Neuronal stem cell (in vitro differentiated cells): ENCODE measurements around the gene P4HA2.

Experiments used
- DNase-seq: peaks from one replicate; pipeline ENCODE4 v3.0.0-alpha.2; 2013; ENCODE audit warnings: low spot score
- H2AFZ ChIP-seq: one replicate; pipeline ENCODE4 v1.6.1; 2013; ENCODE audit warnings: mild to moderate bottlenecking, low read length, inconsistent platforms
- H2AK5ac ChIP-seq: 2 replicates; pipeline ENCODE4 v1.6.1; 2013; ENCODE audit warnings: low read depth, mild to moderate bottlenecking, inconsistent platforms, low read length, moderate library complexity, mixed read lengths
- H2BK120ac ChIP-seq: 2 replicates; pipeline ENCODE4 v1.6.1; 2013; ENCODE audit warnings: low read depth, mild to moderate bottlenecking, inconsistent platforms, low read length, moderate library complexity, mixed read lengths
- H2BK12ac ChIP-seq: one replicate; pipeline ENCODE4 v1.6.1; 2013; ENCODE audit warnings: low read length, inconsistent platforms
- H2BK15ac ChIP-seq: 2 replicates; pipeline ENCODE4 v1.6.1; 2013; ENCODE audit warnings: mild to moderate bottlenecking, low read length, inconsistent platforms, mixed read lengths
- H2BK5ac ChIP-seq: one replicate; pipeline ENCODE4 v1.6.1; 2013; ENCODE audit warnings: inconsistent platforms, mild to moderate bottlenecking, low read length, moderate library complexity
- H3K14ac ChIP-seq: one replicate; pipeline ENCODE4 v1.6.1; 2013; ENCODE audit warnings: low read length, inconsistent platforms
- H3K18ac ChIP-seq: 2 replicates; pipeline ENCODE4 v1.6.1; 2013; ENCODE audit warnings: low read length, inconsistent platforms
- H3K23ac ChIP-seq: 2 replicates; pipeline ENCODE4 v1.6.1; 2013; ENCODE audit warnings: low read depth, mild to moderate bottlenecking, mixed read lengths, low read length, inconsistent platforms; ENCODE audit not compliant: poor library complexity
- H3K27ac ChIP-seq: replicated peaks from 3 replicates; pipeline ENCODE4 v1.5.1; 2013; ENCODE audit warnings: low read length, inconsistent platforms
- H3K27me3 ChIP-seq, 3 experiments: 2 replicates each; pipeline ENCODE4 v1.6.1; 2013; ENCODE audit warnings: low read length in 3 of 3, mild to moderate bottlenecking in 2 of 3, inconsistent platforms in 1 of 3, low read depth in 1 of 3, mixed read lengths in 1 of 3, moderate library complexity in 1 of 3; ENCODE audit not compliant: control insufficient read depth in 3 of 3, insufficient read depth in 3 of 3
- H3K36me3 ChIP-seq, 2 donors: replicated peaks in 1 of 2; 2 replicates each; pipeline ENCODE4 v1.6.1; 2013; ENCODE audit warnings: low read length in 2 of 2; ENCODE audit not compliant: control insufficient read depth in 2 of 2, insufficient read depth in 2 of 2
- H3K4ac ChIP-seq: 2 replicates; pipeline ENCODE4 v1.6.1; 2013; ENCODE audit warnings: inconsistent platforms, mild to moderate bottlenecking, low read length, moderate library complexity
- H3K4me1 ChIP-seq, 2 donors: 1 replicate in 1 of 2; 2 replicates in 1 of 2; pipeline ENCODE4 v1.6.1; 2013; ENCODE audit warnings: low read length in 2 of 2, low read depth in 1 of 2; ENCODE audit not compliant: control insufficient read depth in 2 of 2, insufficient read depth in 1 of 2
- H3K4me2 ChIP-seq: one replicate; pipeline ENCODE4 v1.6.1; 2013; ENCODE audit warnings: mild to moderate bottlenecking, low read length, inconsistent platforms; ENCODE audit not compliant: insufficient read depth, poor library complexity, severe bottlenecking
- H3K4me3 ChIP-seq, 2 donors: 2 replicates each; pipeline ENCODE4 v1.5.1; 2013; ENCODE audit warnings: low read length in 2 of 2, mild to moderate bottlenecking in 2 of 2, inconsistent platforms in 1 of 2, moderate library complexity in 1 of 2
- H3K79me1 ChIP-seq: one replicate; pipeline ENCODE4 v1.6.1; 2013; ENCODE audit warnings: low read depth, mild to moderate bottlenecking, inconsistent platforms, low read length, moderate library complexity
- H3K9ac ChIP-seq: one replicate; pipeline ENCODE4 v1.6.1; 2013; ENCODE audit warnings: mild to moderate bottlenecking, low read depth, low read length, inconsistent platforms; ENCODE audit not compliant: poor library complexity
- H3K9me3 ChIP-seq, 2 donors: replicated peaks in 1 of 2; 2 replicates each; pipeline versions ENCODE3 to v1.6.1; 2013; ENCODE audit warnings: low read length in 2 of 2, mild to moderate bottlenecking in 2 of 2, inconsistent platforms in 1 of 2, low read depth in 1 of 2, mixed read lengths in 1 of 2, moderate library complexity in 1 of 2; ENCODE audit not compliant: control insufficient read depth in 2 of 2, insufficient read depth in 1 of 2
- H4K8ac ChIP-seq: one replicate; pipeline ENCODE4 v1.6.1; 2013; ENCODE audit warnings: low read depth, mild to moderate bottlenecking, inconsistent platforms, low read length, moderate library complexity
- H4K91ac ChIP-seq: one replicate; pipeline ENCODE4 v1.6.1; 2013; ENCODE audit warnings: low read length, low read depth, mild to moderate bottlenecking, inconsistent platforms; ENCODE audit not compliant: poor library complexity
- WGBS, 2 donors: extraction: QIAGEN DNeasy Blood & Tissue Kit; methylation state at CpG; one replicate each; pipeline ENCODE4 v1.1.7; 2013; ENCODE audit warnings: missing lambda C conversion rate in 2 of 2, mixed read lengths in 1 of 2; ENCODE audit not compliant: insufficient read length in 2 of 2, insufficient replicate concordance in 1 of 2; ENCODE audit errors: extremely low coverage in 2 of 2; 5-methylcytosine and 5-hydroxymethylcytosine counted together

The P4HA2 gene

GRCh38 chr5:132245593-132245992 lies 17.9 kb upstream of the P4HA2 start:
- Histone ChIP-seq H3K79me1 (no peaks in the 10 kb centered on the region), H4K91ac (no peak overlapping the region), H2BK15ac (no peak overlapping the region), H2AK5ac (no peak overlapping the region), H3K14ac (no peak overlapping the region), H2BK5ac (no peak overlapping the region), H2AFZ (no peak overlapping the region), H3K36me3 (no peaks in the 10 kb centered on the region), H3K18ac (no peak overlapping the region), H4K8ac (no peak overlapping the region), H3K9ac (no peak overlapping the region), H2BK12ac (no peak overlapping the region), H3K4me2 (no peak overlapping the region), H2BK120ac (no peak overlapping the region), H3K23ac (no peak overlapping the region), H3K4me1 (peaks cover 0 to 2% of the 10 kb centered on the region in 2 donors), H3K27ac (no peak overlapping the region), H3K27me3 (no peaks in the 10 kb centered on the region), H3K4ac (no peak overlapping the region), H3K4me3 (no peak overlapping the region), H3K9me3 (no peaks in the 10 kb centered on the region)
- no CpG with 5 or more reads among the region's 1 CpG for WGBS, 2 donors
- no peak for DNase-seq

- H2AFZ ChIP-seq: no peak overlapping the region
- no peak overlapping the region for H3K4me3 ChIP-seq
- WGBS, 2 donors: no CpG with 5 or more reads among the region's 3 CpGs
- H2BK15ac ChIP-seq: no peak overlapping the region
- DNase-seq: no peak
- no peaks in the 10 kb centered on the region for H3K36me3 ChIP-seq
- H4K8ac ChIP-seq: no peak overlapping the region
- H3K9ac ChIP-seq: no peak overlapping the region
- no peaks in the 10 kb centered on the region for H3K27me3 ChIP-seq
- no peak overlapping the region for H2BK12ac ChIP-seq
- H3K4ac ChIP-seq: no peak overlapping the region
- no peak overlapping the region for H3K4me2 ChIP-seq
- no peak overlapping the region for H3K23ac ChIP-seq
- H2BK120ac ChIP-seq: no peak overlapping the region
- no peak overlapping the region for H4K91ac ChIP-seq
- no peaks in the 10 kb centered on the region for H3K4me1 ChIP-seq
- H3K14ac ChIP-seq: no peak overlapping the region
- no peak overlapping the region for H2BK5ac ChIP-seq
- H3K27ac ChIP-seq: no peak overlapping the region
- no peak overlapping the region for H3K18ac ChIP-seq
- H3K9me3 ChIP-seq: no peaks in the 10 kb centered on the region
- H2AK5ac ChIP-seq: no peak overlapping the region
- no peaks in the 10 kb centered on the region for H3K79me1 ChIP-seq
Measured at GRCh38 chr5:132243366-132243977, 15.8 kb upstream of the P4HA2 start.

- no peak overlapping the region for H2AK5ac ChIP-seq
- H3K9ac ChIP-seq: no peak overlapping the region
- no peak for DNase-seq
- no peaks in the 10 kb centered on the region for H3K27me3 ChIP-seq
- H3K14ac ChIP-seq: no peak overlapping the region
- no peak overlapping the region for H2BK15ac ChIP-seq
- H3K27ac ChIP-seq: no peak overlapping the region
- no peak overlapping the region for H2BK12ac ChIP-seq
- H2AFZ ChIP-seq: no peak overlapping the region
- H3K4ac ChIP-seq: no peak overlapping the region
- no peak overlapping the region for H2BK120ac ChIP-seq
- H3K18ac ChIP-seq: no peak overlapping the region
- H3K23ac ChIP-seq: no peak overlapping the region
- H3K79me1 ChIP-seq: no peaks in the 10 kb centered on the region
- H3K4me2 ChIP-seq: no peak overlapping the region
- no peak overlapping the region for H4K91ac ChIP-seq
- no peak overlapping the region for H2BK5ac ChIP-seq
- no peaks in the 10 kb centered on the region for H3K36me3 ChIP-seq
- no peaks in the 10 kb centered on the region for H3K9me3 ChIP-seq
- no peak overlapping the region for H3K4me3 ChIP-seq
- H3K4me1 ChIP-seq: no peaks in the 10 kb centered on the region
- no peak overlapping the region for H4K8ac ChIP-seq
Measured at GRCh38 chr5:132239776-132240175, 12.1 kb upstream of the P4HA2 start.

- H2BK120ac ChIP-seq: no peak overlapping the region
- no peak overlapping the region for H3K4ac ChIP-seq
- no peak overlapping the region for H3K4me2 ChIP-seq
- DNase-seq: no peak
- H3K27ac ChIP-seq: no peak overlapping the region
- H2BK5ac ChIP-seq: no peak overlapping the region
- no peak overlapping the region for H4K91ac ChIP-seq
- no peak overlapping the region for H2AK5ac ChIP-seq
- no peak overlapping the region for H3K23ac ChIP-seq
- H3K14ac ChIP-seq: no peak overlapping the region
- no peak overlapping the region for H3K4me3 ChIP-seq
- WGBS, 2 donors: no CpG with 5 or more reads among the region's 1 CpG
- H2BK12ac ChIP-seq: no peak overlapping the region
- no peak overlapping the region for H3K9ac ChIP-seq
- no peak overlapping the region for H2AFZ ChIP-seq
- no peaks in the 10 kb centered on the region for H3K9me3 ChIP-seq
- no peaks in the 10 kb centered on the region for H3K36me3 ChIP-seq
- no peak overlapping the region for H3K18ac ChIP-seq
- no peaks in the 10 kb centered on the region for H3K4me1 ChIP-seq
- H2BK15ac ChIP-seq: no peak overlapping the region
- no peaks in the 10 kb centered on the region for H3K27me3 ChIP-seq
- H4K8ac ChIP-seq: no peak overlapping the region
- H3K79me1 ChIP-seq: no peaks in the 10 kb centered on the region
Measured at GRCh38 chr5:132238901-132239500, 11.3 kb upstream of the P4HA2 start.
